Lower leg skin (tissue), 4 donors: ENCODE results near the gene SLC34A3. TPM values are rescaled to one million over a fixed set of nuclear protein-coding genes. Genes with fewer than 3 reads are reported as not detected.

Experiments
- DNase-seq, 2 donors: peaks; one replicate each; pipeline ENCODE4 v3.0.0-alpha.2; 2019; ENCODE audit warnings: low spot score in 2 of 2
- H3K4me3 ChIP-seq: fragments of 200-600 bp; sonication (generic); 2 replicates; pipeline ENCODE4 v1.5.1; 2017; ENCODE audit warnings: mild to moderate bottlenecking, low read depth; ENCODE audit not compliant: poor library complexity, severe bottlenecking
- CTCF ChIP-seq, 3 donors: fragments of 450-650 bp; IDR thresholded peaks; one replicate each; pipeline ENCODE4 v1.5.1; 2016; ENCODE audit warnings: antibody characterized with exemption in 3 of 3, mild to moderate bottlenecking in 3 of 3, moderate library complexity in 2 of 3
- POLR2A ChIP-seq, 2 donors: fragments of 450-650 bp; IDR thresholded peaks; one replicate each; pipeline ENCODE4 v1.6.1; 2016 to 2017; ENCODE audit warnings: antibody characterized with exemption in 2 of 2, mild to moderate bottlenecking in 1 of 2, moderate library complexity in 1 of 2
- WGBS, 2 donors: methylation state at CpG; one replicate each; pipeline ENCODE4 v1.1.5; 2018; 5-methylcytosine and 5-hydroxymethylcytosine counted together
- intact Hi-C: fragments of 100-400 bp; cut with DNase I; formaldehyde crosslinking; loops from one replicate; pipeline ENCODE4 v1.15.0; 2023; ENCODE audit warnings: low total_unique reads
- total RNA-seq, 4 donors: library from RNA; depleted of rRNA; stranded (reverse); fragments of >200 nt; gene quantifications; one replicate each; pipeline ENCODE4 v1.1.0, GENCODE V29; 2016

SLC34A3 gene
- total RNA-seq, 4 donors from 2014 or later = 1.6 TPM; not detected in 3

- WGBS, 2 donors = 65 to 69% methylated on average over 4 to 14 of the region's 21 CpGs
- DNase-seq = no peak
- TF ChIP-seq CTCF (IDR thresholded peaks at IDR 0.05) = no peak
- no peak for TF ChIP-seq POLR2A (IDR thresholded peaks at IDR 0.05)
- intact Hi-C loops = loop anchor here (5.0 kb wide), 1 partner anchor 109 kb away; no protein-coding TSS in a partner anchor
- no peak overlapping the region for H3K4me3 ChIP-seq
These were observed 4.9 kb upstream of the SLC34A3 start for GRCh38 chr9:137225699-137226331.

- TF ChIP-seq CTCF (IDR thresholded peaks at IDR 0.05) = no peak
- no peak for TF ChIP-seq POLR2A (IDR thresholded peaks at IDR 0.05)
- no peak for DNase-seq
- H3K4me3 ChIP-seq = no peak overlapping the region
- intact Hi-C loops = loop anchor here (5.0 kb wide), 1 partner anchor 109 kb away; no protein-coding TSS in a partner anchor
- WGBS, 2 donors = 45 to 49% methylated on average over 13 to 17 of the region's 18 CpGs
These were observed 4.2 kb upstream of the SLC34A3 start for GRCh38 chr9:137226338-137227053.

- TF ChIP-seq CTCF (IDR thresholded peaks at IDR 0.05) (peak in 1 of 3 donors; percentile 91), POLR2A (IDR thresholded peaks at IDR 0.05) (no peak)
- intact Hi-C loops = loop anchor here (5.0 kb wide), 1 partner anchor 110 kb away; no protein-coding TSS in a partner anchor
- H3K4me3 ChIP-seq = no peak within 1 kb of the TSS
- peak; percentile 62 to 94 for DNase-seq
- 22 to 24% methylated on average over 17 to 25 of the region's 25 CpGs for WGBS, 2 donors
These were observed 3.4 kb upstream of the SLC34A3 start, which contains the start of gene RNF224 for GRCh38 chr9:137227054-137227852. TSS of gene RNF224 (plus strand) at chr9:137227502. CDS start at chr9:137228336, 834 bp downstream.

GRCh38 chr9:137227853-137228505 lies 2.7 kb upstream of the SLC34A3 start:
- no peak overlapping the region for H3K4me3 ChIP-seq
- intact Hi-C loops = loop anchor here (5.0 kb wide), 1 partner anchor 111 kb away; no protein-coding TSS in a partner anchor
- DNase-seq = no peak

More at GRCh38 chr9:137227853-137228505, 2.7 kb upstream of the SLC34A3 start:
- TF ChIP-seq CTCF (IDR thresholded peaks at IDR 0.05) (no peak), POLR2A (IDR thresholded peaks at IDR 0.05) (no peak)
- 32 to 39% methylated on average over 15 to 17 of the region's 18 CpGs for WGBS, 2 donors
